K562 (cell line): Measurements from ENCODE around the gene RHAG. TPM values are rescaled to one million over a fixed set of nuclear protein-coding genes. Genes with fewer than 3 reads are reported as not detected.
"Not testable (repeated sequence)": the region's sequence is repeated elsewhere in the genome, so short reads cannot be mapped to it uniquely, and the experiment has no call there.

Source experiments
- ATAC-seq: fragments of 200-7000 bp; cut with Tn5 transposase; 3 replicates; pipeline ENCODE4 v1.9.1; 2020; ENCODE audit warnings: moderate library complexity
- BruUV-seq: library from RNA; stranded (reverse); fragments of 400-500 nt; replicated peaks from 2 replicates; lab custom pipeline; 2021; lab: Mats Ljungman, UMichigan
- CTCF ChIA-PET: fragments of 300-600 bp; formaldehyde crosslinking; extraction: SDS; loops from one replicate; lab custom pipeline; 2021; ENCODE audit warnings: low intra/inter-chr PET ratio; lab: Yijun Ruan, JAX
- POLR2A ChIA-PET: fragments of 300-600, 350-650 bp; sonication (Branson Sonifier 250); formaldehyde crosslinking; extraction: SDS; loops from one replicate; lab custom pipeline; 2021; ENCODE audit warnings: antibody characterized with exemption, inconsistent platforms; lab: Yijun Ruan, JAX
- DNase-seq, 4 experiments: peaks; one replicate each; pipeline versions ENCODE4 v3.0.0 to v3.0.0-alpha.2; 2011 to 2018; ENCODE audit warnings: low spot score in 3 of 4, mixed read lengths in 3 of 4; ENCODE audit errors: extremely low read depth in 1 of 4
- FAIRE-seq: peaks from 2 replicates; lab custom pipeline; 2011; peaks lifted over from hg19 to GRCh38; lab: Jason Lieb, UNC
- H2AFZ ChIP-seq: 2 replicates; pipeline ENCODE4 v1.6.0; 2011; ENCODE audit warnings: low read depth, low read length, control low read depth, inconsistent platforms
- H3K27ac ChIP-seq: fragments of 200-600 bp; 3 replicates; pipeline ENCODE4 v1.8.0; 2011; ENCODE audit warnings: low read depth, mild to moderate bottlenecking, control low read depth, inconsistent platforms, low read length, moderate library complexity, mixed read lengths; ENCODE audit errors: extremely low read depth
- H3K27me3 ChIP-seq, 2 experiments: fragments of 300-600 bp in 1 of 2; 2 replicates in 1 of 2; 3 replicates in 1 of 2; pipeline versions ENCODE4 v1.6.0 to v1.8.0; 2011; ENCODE audit warnings: inconsistent platforms in 2 of 2, low read length in 2 of 2, mild to moderate bottlenecking in 1 of 2, mixed read lengths in 1 of 2, moderate library complexity in 1 of 2; ENCODE audit not compliant: control insufficient read depth in 2 of 2, insufficient read depth in 2 of 2
- H3K36me3 ChIP-seq: fragments of 300-600 bp; 3 replicates; pipeline ENCODE4 v1.8.0; 2011; ENCODE audit warnings: mild to moderate bottlenecking, low read length, inconsistent platforms; ENCODE audit not compliant: control insufficient read depth, insufficient read depth
- H3K4me1 ChIP-seq, 2 experiments: fragments of 200-600 bp in 1 of 2; replicated peaks in 1 of 2; 2 replicates in 1 of 2; 3 replicates in 1 of 2; pipeline versions ENCODE4 v1.5.1 to v1.8.0; 2011; ENCODE audit warnings: inconsistent platforms in 2 of 2, low read length in 2 of 2, mild to moderate bottlenecking in 1 of 2, mixed read lengths in 1 of 2, moderate library complexity in 1 of 2; ENCODE audit not compliant: control insufficient read depth in 2 of 2, insufficient read depth in 2 of 2
- H3K4me2 ChIP-seq: 2 replicates; pipeline ENCODE4 v1.6.1; 2011; ENCODE audit warnings: low read length, control low read depth, inconsistent platforms, mixed read lengths; ENCODE audit not compliant: insufficient read depth
- H3K4me3 ChIP-seq: fragments of 200-600 bp; sonication (generic), shearing (Covaris generic); 2 replicates; pipeline ENCODE4 v1.5.1; 2016; ENCODE audit warnings: control low read depth, inconsistent platforms
- H3K79me2 ChIP-seq: fragments of 200-600 bp; 3 replicates; pipeline ENCODE4 v1.8.0; 2011; ENCODE audit warnings: low read length, inconsistent platforms; ENCODE audit not compliant: control insufficient read depth, insufficient read depth
- H3K9ac ChIP-seq, 2 experiments: 2 replicates each; pipeline versions ENCODE4 v1.6.0 to v1.6.1; 2011; ENCODE audit warnings: low read depth in 2 of 2, low read length in 2 of 2, control low read depth in 1 of 2, inconsistent platforms in 1 of 2, mild to moderate bottlenecking in 1 of 2, mixed read lengths in 1 of 2; ENCODE audit not compliant: insufficient read depth in 1 of 2
- H3K9me1 ChIP-seq: one replicate; pipeline ENCODE4 v1.6.0; 2011; ENCODE audit warnings: inconsistent platforms, mild to moderate bottlenecking, low read length, moderate library complexity; ENCODE audit not compliant: control insufficient read depth, insufficient read depth
- H3K9me3 ChIP-seq: replicated peaks from 2 replicates; pipeline ENCODE4 v1.5.1; 2011; ENCODE audit warnings: low read depth, low read length, inconsistent platforms; ENCODE audit not compliant: control insufficient read depth, insufficient read depth
- H4K20me1 ChIP-seq: replicated peaks from 2 replicates; pipeline ENCODE4 v1.6.1; 2011; ENCODE audit warnings: low read length, inconsistent platforms, mixed read lengths; ENCODE audit not compliant: control insufficient read depth, insufficient read depth
- ATF3 ChIP-seq, 2 experiments: fragments of 450-650 bp in 1 of 2; sonication (generic) in 1 of 2; formaldehyde crosslinking in 1 of 2; IDR thresholded peaks in 1 of 2; conservative IDR thresholded peaks in 1 of 2; 2 replicates each; pipeline versions ENCODE4 v1.6.1 to v1.8.1; 2016 to 2023; ENCODE audit warnings: mild to moderate bottlenecking in 2 of 2, moderate library complexity in 2 of 2, inconsistent platforms in 1 of 2, missing genetic modification reagents in 1 of 2
- CHAMP1 ChIP-seq: fragments of 450-650 bp; IDR thresholded peaks from 2 replicates; pipeline ENCODE4 v1.6.1; 2016; ENCODE audit warnings: mild to moderate bottlenecking
- GATAD2B ChIP-seq: fragments of 450-650 bp; IDR thresholded peaks from 2 replicates; pipeline ENCODE4 v1.6.1; 2017; ENCODE audit warnings: mild to moderate bottlenecking, borderline replicate concordance
- POLR2G ChIP-seq: fragments of 200-400 bp; formaldehyde crosslinking; IDR thresholded peaks from 2 replicates; pipeline ENCODE4 v1.6.1; 2017; ENCODE audit warnings: low read depth, mild to moderate bottlenecking, antibody characterized with exemption, low read length, moderate library complexity
- RBFOX2 ChIP-seq: fragments of 200-400 bp; formaldehyde crosslinking; IDR thresholded peaks from 2 replicates; pipeline ENCODE4 v1.6.1; 2017; ENCODE audit warnings: low read depth, mild to moderate bottlenecking, low read length, moderate library complexity
- RBM22 ChIP-seq: fragments of 200-400 bp; formaldehyde crosslinking; IDR thresholded peaks from 2 replicates; pipeline ENCODE4 v1.6.1; 2018; ENCODE audit warnings: low read length, low read depth; ENCODE audit not compliant: poor library complexity, severe bottlenecking
- SIRT6 ChIP-seq: IDR thresholded peaks from one replicate; pipeline ENCODE4 v1.6.1; 2012; ENCODE audit warnings: low read depth, mild to moderate bottlenecking, control low read depth, inconsistent platforms, low read length, moderate library complexity
- TAF9B ChIP-seq: fragments of 450-650 bp; IDR thresholded peaks from 2 replicates; pipeline ENCODE4 v1.6.1; 2018; ENCODE audit warnings: mild to moderate bottlenecking; ENCODE audit not compliant: partially characterized antibody
- ZBTB33 ChIP-seq: sonication (generic); formaldehyde crosslinking; IDR thresholded peaks from 2 replicates; pipeline ENCODE4 v1.8.1; 2023; ENCODE audit warnings: mild to moderate bottlenecking, missing genetic modification reagents
- ZKSCAN1 ChIP-seq: fragments of 150-350 bp; IDR thresholded peaks from 2 replicates; pipeline ENCODE4 v1.6.1; 2016; ENCODE audit warnings: low read depth, low read length
- ZNF75A ChIP-seq: fragments of 450-650 bp; formaldehyde crosslinking; IDR thresholded peaks from 2 replicates; pipeline ENCODE4 v1.4.0; 2020; ENCODE audit warnings: mild to moderate bottlenecking
- WGBS: fragments of 100-300 bp; shearing (Covaris generic); methylation state at CpG from one replicate; pipeline ENCODE4 v1.1.6; 2016; ENCODE audit warnings: low coverage, mixed read lengths; ENCODE audit not compliant: insufficient coverage; ENCODE audit errors: missing lambda C conversion rate; 5-methylcytosine and 5-hydroxymethylcytosine counted together
- in situ Hi-C: fragments of 300-500 bp; cut with MboI; formaldehyde crosslinking; loops from 4 replicates; pipeline ENCODE4 v1.15.0; 2018; ENCODE audit warnings: inconsistent platforms, mixed read lengths
- intact Hi-C: fragments of 100-400 bp; cut with micrococcal nuclease; formaldehyde crosslinking; loops from 2 replicates; pipeline ENCODE4 v1.14.2; 2022
- polyA plus RNA-seq, 8 experiments: library from polyadenylated mRNA; depleted of rRNA in 4 of 8; stranded (reverse) in 5 of 8; unstranded in 3 of 8; fragments of >200 nt; fragmentation: Nextera tagmentation in 2 of 8; fragmentation: Illumina TruSeq in 1 of 8; extraction: Ambion mirVana in 2 of 8; extraction: Trizol in 1 of 8; gene quantifications; 2 replicates each; pipeline versions ENCODE4 v1.2.1 to v1.2.3, GENCODE V29; 2011 to 2014; ENCODE audit warnings: inconsistent platforms in 1 of 8, missing spikeins in 1 of 8
- total RNA-seq, 7 experiments: library from RNA; depleted of rRNA in 6 of 7; stranded (reverse); fragments of >200 nt in 6 of 7; fragmentation: Illumina TruSeq in 2 of 7; extraction: Trizol in 2 of 7; gene quantifications; 2 replicates each; pipeline versions ENCODE4 v1.2.1 to v1.2.3, GENCODE V29; 2011 to 2021; ENCODE audit warnings: low replicate concordance in 1 of 7

RHAG gene
- total and polyA plus RNA-seq, 9 of the 15 experiments (the other 6 are each of a cell fraction or from before 2014, with no cell fraction given) = 290 to 1,202 (median 505) TPM

GRCh38 chr6:49632727-49633126 lies 3.9 kb downstream of the RHAG start (continued):
- no peak for TF ChIP-seq SIRT6
- 0 out of 2 replicates have a peak, but pooled peaks have one; percentile 25 for TF ChIP-seq RBFOX2
- no peak for TF ChIP-seq ZNF75A (CRISPR knock-in tag)
- no peak for TF ChIP-seq ZKSCAN1
- TF ChIP-seq GATAD2B = 0 out of 2 replicates have a peak, but pooled peaks have one; percentile 15
- peak; percentile 7 for TF ChIP-seq TAF9B

GRCh38 chr6:49629485-49630088 lies 7.1 kb downstream of the RHAG start:
- H3K9ac ChIP-seq; BruUV-seq; H3K4me3 ChIP-seq; H3K27ac ChIP-seq; in situ Hi-C loops; H3K4me2 ChIP-seq; H3K9me1 ChIP-seq; H4K20me1 ChIP-seq; FAIRE-seq; DNase-seq; ATAC-seq; CTCF ChIA-PET; intact Hi-C loops; H3K4me1 ChIP-seq; H3K27me3 ChIP-seq; H2AFZ ChIP-seq; TF ChIP-seq ATF3 (CRISPR knock-in tag; conservative IDR thresholded peaks at IDR 0.05): not testable (repeated sequence)
- Histone ChIP-seq H3K79me2 (peaks cover 100% of the 10 kb centered on the region), H3K9me3 (peaks cover 64% of the 10 kb centered on the region), H3K36me3 (peaks cover 90% of the 10 kb centered on the region)
- TF ChIP-seq POLR2G (peak; percentile 56), RBFOX2 (peak; percentile 67), RBM22 (peak; percentile 86), CHAMP1 (peak; percentile 73), ZBTB33 (CRISPR knock-in tag) (peak; percentile 85), ATF3 (IDR thresholded peaks at IDR 0.05) (peak; percentile 34; the same call in 1 of the 2 replicates)
- POLR2A ChIA-PET = interaction anchor here (0.8 to 0.9 kb wide), 2 partner anchors 9 to 417 kb away, joined by 3 to 5 read pairs; no protein-coding TSS in a partner anchor
- over 99% methylated on average over 18 of the region's 36 CpGs for WGBS
